HepG2 (cell line): Measurements from ENCODE around the gene LCE3A. TPM values are rescaled to one million over a fixed set of nuclear protein-coding genes. Genes with fewer than 3 reads are reported as not detected.
A peak's percentile ranks its signal among the peaks of the same experiment; 100 is the strongest.

ENCODE experiments used
- ATAC-seq: fragments of 200-7000 bp; cut with Tn5 transposase; 3 replicates; pipeline ENCODE4 v1.9.1; 2020; ENCODE audit warnings: mild to moderate bottlenecking, moderate library complexity
- BruUV-seq: library from RNA; stranded (reverse); fragments of 400-500 nt; replicated peaks from 2 replicates; lab custom pipeline; 2021; lab: Mats Ljungman, UMichigan
- CTCF ChIA-PET: fragments of 300-600 bp; formaldehyde crosslinking; extraction: SDS; loops from one replicate; lab custom pipeline; 2021; ENCODE audit warnings: low total read pairs, inconsistent platforms, low intra/inter-chr PET ratio; lab: Yijun Ruan, JAX
- POLR2A ChIA-PET: fragments of 350-600 bp; sonication (Branson Sonifier 250); formaldehyde crosslinking; loops from one replicate; lab custom pipeline; 2020; ENCODE audit warnings: antibody characterized with exemption, inconsistent platforms; lab: Yijun Ruan, JAX
- DNase-seq: peaks from one replicate; pipeline ENCODE4 v3.0.0-alpha.2; 2015; ENCODE audit warnings: low spot score
- FAIRE-seq: peaks from 3 replicates; lab custom pipeline; 2011; peaks lifted over from hg19 to GRCh38; lab: Jason Lieb, UNC
- H2AFZ ChIP-seq: one replicate; pipeline ENCODE4 v1.6.1; 2011; ENCODE audit warnings: low read length, inconsistent platforms
- H3K27ac ChIP-seq: fragments of 300-600 bp; 3 replicates; pipeline ENCODE4 v1.8.0; 2011; ENCODE audit warnings: mixed run types, mild to moderate bottlenecking, mixed read lengths, low read length, inconsistent platforms; ENCODE audit not compliant: insufficient read depth; ENCODE audit errors: extremely low read length
- H3K27me3 ChIP-seq, 2 experiments: fragments of 200-600 bp in 1 of 2; 2 replicates in 1 of 2; 3 replicates in 1 of 2; pipeline versions ENCODE4 v1.6.0 to v1.8.0; 2011; ENCODE audit warnings: low read length in 2 of 2, mild to moderate bottlenecking in 2 of 2, moderate library complexity in 2 of 2, inconsistent platforms in 1 of 2; ENCODE audit not compliant: insufficient read depth in 2 of 2, control insufficient read depth in 1 of 2
- H3K36me3 ChIP-seq, 2 experiments: fragments of 200-600 bp in 1 of 2; replicated peaks in 1 of 2; 2 replicates in 1 of 2; 3 replicates in 1 of 2; pipeline versions ENCODE4 v1.5.1 to v1.8.0; 2011; ENCODE audit warnings: low read length in 2 of 2, inconsistent platforms in 1 of 2; ENCODE audit not compliant: insufficient read depth in 2 of 2, control insufficient read depth in 1 of 2
- H3K4me1 ChIP-seq: 2 replicates; pipeline ENCODE4 v1.5.1; 2012; ENCODE audit warnings: low read length, inconsistent platforms; ENCODE audit not compliant: insufficient read depth
- H3K4me2 ChIP-seq: 2 replicates; pipeline ENCODE4 v1.6.0; 2011; ENCODE audit warnings: low read depth, low read length, inconsistent platforms
- H3K4me3 ChIP-seq, 3 experiments: fragments of 200-600 bp in 1 of 3; sonication (generic), shearing (Covaris generic) in 1 of 3; replicated peaks in 1 of 3; 2 replicates each; pipeline ENCODE4 v1.5.1; 2011 to 2016; ENCODE audit warnings: low read length in 3 of 3, inconsistent platforms in 2 of 3, low read depth in 2 of 3, mild to moderate bottlenecking in 2 of 3, control low read depth in 1 of 3, mixed read lengths in 1 of 3; ENCODE audit not compliant: insufficient read depth in 1 of 3
- H3K79me2 ChIP-seq: one replicate; pipeline ENCODE4 v1.6.1; 2011; ENCODE audit warnings: low read length, inconsistent platforms; ENCODE audit not compliant: insufficient read depth
- H3K9ac ChIP-seq: 2 replicates; pipeline ENCODE4 v1.6.0; 2011; ENCODE audit warnings: mild to moderate bottlenecking, low read depth, low read length, inconsistent platforms; ENCODE audit not compliant: insufficient read depth
- H3K9me3 ChIP-seq: 2 replicates; pipeline ENCODE4 v1.5.1; 2012; ENCODE audit warnings: mild to moderate bottlenecking, low read length
- H4K20me1 ChIP-seq: 2 replicates; pipeline ENCODE4 v1.6.0; 2011; ENCODE audit warnings: inconsistent platforms, mild to moderate bottlenecking, low read length, moderate library complexity; ENCODE audit not compliant: insufficient read depth
- AHR ChIP-seq: IDR thresholded peaks from 2 replicates; pipeline ENCODE4 v1.6.1; 2018; ENCODE audit warnings: missing genetic modification reagents, missing compliant biosample characterization
- FOXO1 ChIP-seq: sonication (generic); formaldehyde crosslinking; IDR thresholded peaks from 2 replicates; pipeline ENCODE4 v1.4.0; 2020; ENCODE audit warnings: missing genetic modification reagents
- GABPA ChIP-seq, 2 experiments: IDR thresholded peaks; 2 replicates each; pipeline ENCODE4 v1.6.1; 2011 to 2016; ENCODE audit warnings: low read depth in 2 of 2, low read length in 1 of 2, missing biosample characterization in 1 of 2, missing genetic modification characterization in 1 of 2
- HNF4A ChIP-seq: sonication (generic); formaldehyde crosslinking; IDR thresholded peaks from 2 replicates; pipeline ENCODE4 v1.4.0; 2020; ENCODE audit warnings: missing genetic modification reagents
- HNF4G ChIP-seq, 2 experiments: sonication (generic) in 1 of 2; formaldehyde crosslinking in 1 of 2; IDR thresholded peaks; 2 replicates each; pipeline versions ENCODE4 v1.4.0 to v1.6.1; 2011 to 2020; ENCODE audit warnings: borderline replicate concordance in 2 of 2, low read depth in 2 of 2, mild to moderate bottlenecking in 2 of 2, low read length in 1 of 2, missing genetic modification reagents in 1 of 2, moderate library complexity in 1 of 2
- HOXA7 ChIP-seq: sonication (generic); formaldehyde crosslinking; IDR thresholded peaks from 2 replicates; pipeline ENCODE4 v1.8.1; 2022; ENCODE audit warnings: mild to moderate bottlenecking, missing genetic modification reagents, moderate library complexity
- MAFF ChIP-seq: IDR thresholded peaks from 2 replicates; pipeline ENCODE4 v1.6.1; 2011; ENCODE audit warnings: low read depth, low read length, improper control_type of control experiment
- MAFK ChIP-seq, 2 experiments: IDR thresholded peaks in 1 of 2; conservative IDR thresholded peaks in 1 of 2; 2 replicates each; pipeline ENCODE4 v1.6.1; 2011; ENCODE audit warnings: improper control_type of control experiment in 2 of 2, low read length in 2 of 2
- NCOR1 ChIP-seq: fragments of 200-600 bp; sonication (generic); IDR thresholded peaks from 2 replicates; pipeline ENCODE4 v1.7.0; 2017; ENCODE audit warnings: antibody characterized with exemption, low read length, borderline replicate concordance
- ONECUT2 ChIP-seq: sonication (generic); formaldehyde crosslinking; IDR thresholded peaks from 2 replicates; pipeline ENCODE4 v1.4.0; 2020; ENCODE audit warnings: missing genetic modification reagents
- SALL1 ChIP-seq: sonication (generic); formaldehyde crosslinking; IDR thresholded peaks from 2 replicates; pipeline ENCODE4 v1.8.0; 2022; ENCODE audit warnings: mild to moderate bottlenecking, missing genetic modification reagents
- SKI ChIP-seq: fragments of 450-650 bp; IDR thresholded peaks from one replicate; pipeline ENCODE4 v1.6.1; 2018; ENCODE audit warnings: mild to moderate bottlenecking; ENCODE audit not compliant: partially characterized antibody
- SPEN ChIP-seq: sonication (generic); formaldehyde crosslinking; IDR thresholded peaks from 2 replicates; pipeline ENCODE4 v1.5.1; 2020; ENCODE audit warnings: low read depth, mild to moderate bottlenecking, missing genetic modification reagents
- ZKSCAN5 ChIP-seq: sonication (generic); formaldehyde crosslinking; IDR thresholded peaks from 2 replicates; pipeline ENCODE4 v1.5.1; 2020; ENCODE audit warnings: mild to moderate bottlenecking, missing genetic modification reagents
- ZNF263 ChIP-seq: sonication (generic); formaldehyde crosslinking; IDR thresholded peaks from 2 replicates; pipeline ENCODE4 v1.4.0; 2020; ENCODE audit warnings: missing genetic modification reagents
- ZNF773 ChIP-seq: sonication (generic); formaldehyde crosslinking; IDR thresholded peaks from 2 replicates; pipeline ENCODE4 v1.4.0; 2020; ENCODE audit warnings: missing genetic modification reagents, borderline replicate concordance
- WGBS: methylation state at CpG from one replicate; pipeline ENCODE4 v1.1.6; 2017; ENCODE audit warnings: low lambda C conversion rate; 5-methylcytosine and 5-hydroxymethylcytosine counted together
- in situ Hi-C: cut with HindIII; loops from 2 replicates; pipeline ENCODE4 v1.10.0; 2017; ENCODE audit warnings: low pct_unique_long_range_greater_than_20kb; ENCODE audit not compliant: extremely low pct_ligation_motif_present
- intact Hi-C: fragments of 100-400 bp; cut with micrococcal nuclease; formaldehyde crosslinking; loops from one replicate; pipeline ENCODE4 v1.10.0; 2022; ENCODE audit not compliant: unreplicated experiment
- polyA plus RNA-seq, 8 experiments: library from polyadenylated mRNA; depleted of rRNA in 3 of 8; stranded (reverse) in 7 of 8; unstranded in 1 of 8; fragments of >200 nt; fragmentation: Illumina TruSeq in 4 of 8; extraction: Trizol in 4 of 8; gene quantifications; 2 replicates each; pipeline versions ENCODE4 v1.2.1 to v1.2.3, GENCODE V29; 2011 to 2016; ENCODE audit warnings: low read depth in 4 of 8, missing spikeins in 1 of 8, mixed read lengths in 1 of 8; ENCODE audit not compliant: insufficient read depth in 1 of 8
- total RNA-seq, 5 experiments: library from RNA; depleted of rRNA; stranded (reverse); fragments of >200 nt; fragmentation: Illumina TruSeq; extraction: Trizol; gene quantifications; 2 replicates each; pipeline ENCODE4 v1.2.3, GENCODE V29; 2016; ENCODE audit warnings: low read depth in 1 of 5

Gene LCE3A
- total and polyA plus RNA-seq, 2 of the 13 experiments (the other 11 are each of a cell fraction or from before 2014, with no cell fraction given), result not detected

GRCh38 chr1:152658649-152659048, 35.7 kb upstream of the LCE3A start:
- peak; percentile 80 for ATAC-seq
- no peaks in the 10 kb centered on the region for H4K20me1 ChIP-seq
- H3K27me3 ChIP-seq, result no peaks in the 10 kb centered on the region
- BruUV-seq, result no TSS peak
- H3K9ac ChIP-seq, result no peak overlapping the region
- CTCF ChIA-PET, result no interaction called here
- H3K4me2 ChIP-seq, result no peak overlapping the region
- in situ Hi-C loops (no loop called here), intact Hi-C loops (no loop called here)
- no peak overlapping the region for H2AFZ ChIP-seq
- WGBS, result 5% methylated on average over 3 of the region's 3 CpGs
- no peak overlapping the region for H3K4me3 ChIP-seq
- DNase-seq, result peak; percentile 16
- no peaks in the 10 kb centered on the region for H3K36me3 ChIP-seq
- no peaks in the 10 kb centered on the region for H3K9me3 ChIP-seq
- H3K79me2 ChIP-seq, result no peaks in the 10 kb centered on the region
- H3K4me1 ChIP-seq, result no peaks in the 10 kb centered on the region
- POLR2A ChIA-PET, result no interaction called here
- TF ChIP-seq ZKSCAN5, result peak; percentile 87
- peak; percentile 64 for TF ChIP-seq MAFF
- TF ChIP-seq SKI, result peak; percentile 11
- no peak for TF ChIP-seq ONECUT2
- peak; percentile 99 for TF ChIP-seq ZNF263 (CRISPR knock-in tag)
- no peak for TF ChIP-seq ZNF773 (CRISPR knock-in tag)
- no peak for TF ChIP-seq HOXA7 (CRISPR knock-in tag)
- peak; percentile 32 to 59; a peak in 3 of 4 replicates for TF ChIP-seq MAFK (conservative IDR thresholded peaks at IDR 0.05 in 1 of 2, IDR thresholded peaks at IDR 0.05 in 1 of 2; ENCODE audit: low read length in 2 of 2)
- peak; percentile 83 for TF ChIP-seq HNF4A
- TF ChIP-seq SPEN (CRISPR knock-in tag), result no peak
- TF ChIP-seq FOXO1 (CRISPR knock-in tag), result no peak
- TF ChIP-seq NCOR1, result peak; percentile 30; the same call in 1 of the 2 replicates
- TF ChIP-seq GABPA (IDR thresholded peaks at IDR 0.05; ENCODE audit: low read depth, low read length), result no peak
- TF ChIP-seq GABPA (CRISPR knock-in tag; IDR thresholded peaks at IDR 0.05; ENCODE audit: low read depth), result peak; percentile 31; the same call in 1 of the 2 replicates
- no peak for TF ChIP-seq AHR (CRISPR knock-in tag)
- TF ChIP-seq SALL1, result peak; percentile 29; the same call in 1 of the 2 replicates
- TF ChIP-seq HNF4G (IDR thresholded peaks at IDR 0.05; ENCODE audit: borderline replicate concordance, low read depth, low read length), result peak; percentile 50; the same call in 1 of the 2 replicates
- no peak; the same call in 1 of the 2 replicates for TF ChIP-seq HNF4G (CRISPR knock-in tag; IDR thresholded peaks at IDR 0.05; ENCODE audit: borderline replicate concordance, low read depth)
- no peak for FAIRE-seq
- no peak overlapping the region for H3K27ac ChIP-seq
